Measurements from ENCODE around the gene ALAD.
"Not testable (repeated sequence)": the region's sequence is repeated elsewhere in the genome, so short reads cannot be mapped to it uniquely, and the experiment has no call there.

ALAD gene

DNA sequence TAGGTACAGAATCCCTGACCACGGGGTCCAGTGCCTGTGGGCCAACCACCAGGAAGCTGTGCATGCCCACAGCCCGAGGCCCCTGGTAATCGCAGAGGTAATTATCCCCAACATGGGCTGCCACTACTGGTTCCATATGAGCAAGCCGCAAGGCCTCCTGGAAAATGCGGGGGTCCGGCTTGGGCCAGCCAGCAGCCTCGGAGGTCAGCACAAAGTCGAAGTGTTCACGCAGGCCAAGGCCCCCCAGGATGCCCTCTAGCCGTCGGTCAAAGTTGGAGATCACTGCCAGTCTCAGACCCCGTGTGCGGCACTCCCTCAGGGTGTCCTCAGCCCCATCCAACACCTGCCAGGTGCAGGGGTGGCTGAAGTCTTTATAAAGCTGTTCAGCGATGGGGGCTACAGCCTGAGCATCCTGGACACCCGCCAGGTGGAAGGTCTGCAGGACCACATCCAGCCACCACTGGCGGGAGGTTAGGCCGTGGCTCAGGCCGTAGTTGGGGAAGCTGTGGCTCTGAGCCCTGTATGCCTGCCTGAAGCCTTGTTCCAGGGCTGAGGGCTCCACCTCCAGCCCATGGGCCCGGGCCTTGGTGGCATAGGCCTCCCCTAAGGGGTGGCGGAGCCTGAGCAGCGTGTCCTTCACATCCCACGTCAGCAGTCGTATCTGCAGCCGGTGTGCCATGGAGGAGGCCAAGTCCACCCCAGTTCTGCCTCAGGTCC, 27.2 kb downstream of the ALAD start:
- no peak for DNase-seq

DNA sequence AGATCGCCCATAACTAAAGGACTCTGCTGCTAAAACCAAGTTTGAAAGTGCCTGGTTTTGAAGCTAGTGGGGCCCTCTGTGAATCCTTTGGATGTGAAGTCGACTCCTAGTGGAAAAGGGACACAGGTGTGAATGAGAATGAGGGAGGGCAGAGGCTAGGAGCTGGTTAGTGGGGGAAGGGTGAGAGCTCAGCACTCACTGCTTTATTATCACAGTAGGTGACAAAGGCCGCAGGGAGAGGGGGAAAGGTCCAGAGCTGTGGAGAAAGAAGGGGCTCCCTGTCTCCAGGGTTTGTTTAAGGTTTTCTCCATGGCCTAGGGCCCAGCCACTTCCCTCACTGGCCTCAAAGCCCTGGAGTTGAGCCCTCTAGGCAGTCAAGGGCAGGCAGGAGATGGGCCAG, 27.8 kb downstream of the ALAD start:
- no peak for DNase-seq

DNA sequence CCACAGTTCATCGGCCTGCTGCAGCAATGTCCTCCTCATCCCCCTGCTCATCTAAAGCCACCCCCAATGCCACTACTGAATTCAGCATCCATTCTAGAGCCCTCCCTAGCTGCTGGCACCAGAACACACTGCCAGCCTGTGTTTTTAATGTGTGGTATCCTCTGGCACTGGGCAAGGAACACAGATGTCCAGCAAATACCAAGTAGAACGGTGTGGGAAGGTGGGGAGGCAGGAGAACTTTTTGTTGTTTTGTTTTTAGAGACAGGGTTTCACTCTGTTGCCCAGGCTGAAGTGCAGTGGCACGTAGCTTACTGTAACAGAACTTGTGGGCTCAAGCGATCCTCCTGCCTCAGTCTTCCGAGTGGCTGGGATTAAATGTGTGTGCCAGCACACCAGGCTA, 29.0 kb downstream of the ALAD start:
- no peak for DNase-seq

DNA sequence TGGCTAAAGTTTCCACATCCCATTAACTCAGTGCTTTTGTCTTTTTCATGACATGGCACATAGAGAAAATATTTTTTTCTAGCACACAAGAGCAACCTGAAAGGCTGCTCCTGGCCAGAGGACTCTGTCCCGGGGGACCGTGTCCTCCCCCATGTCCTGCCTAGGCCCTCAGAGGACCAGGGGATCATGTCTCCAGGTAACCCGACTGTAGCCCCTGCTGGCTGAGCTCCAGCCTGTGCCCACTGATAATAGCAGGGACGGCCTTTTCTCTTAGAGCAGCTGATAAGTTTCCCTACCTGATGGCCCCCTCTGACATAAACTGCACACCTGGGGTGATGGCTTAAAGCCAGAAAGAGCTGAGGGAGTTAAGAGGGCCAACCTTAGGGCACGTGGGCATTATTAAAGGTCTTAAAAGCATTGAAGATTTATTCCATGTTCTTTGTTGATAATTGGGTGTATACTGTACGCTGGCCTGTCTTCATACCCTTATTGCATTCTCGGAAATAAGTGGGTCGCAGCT, 30.2 kb downstream of the ALAD start:
- DNase-seq, result no peak

DNA sequence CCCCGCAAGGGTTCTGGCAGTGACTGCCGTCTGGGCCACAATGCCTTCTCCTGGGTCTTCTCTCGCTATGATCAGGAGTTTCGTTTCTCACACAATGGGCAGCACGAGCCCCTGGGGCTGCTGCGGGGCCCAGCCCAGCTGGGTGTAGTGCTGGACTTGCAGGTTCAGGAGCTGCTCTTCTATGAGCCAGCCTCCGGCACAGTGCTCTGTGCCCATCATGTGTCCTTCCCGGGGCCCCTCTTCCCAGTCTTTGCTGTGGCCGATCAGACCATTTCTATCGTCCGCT, 31.3 kb downstream of the ALAD start:
- DNase-seq, result no peak

DNA sequence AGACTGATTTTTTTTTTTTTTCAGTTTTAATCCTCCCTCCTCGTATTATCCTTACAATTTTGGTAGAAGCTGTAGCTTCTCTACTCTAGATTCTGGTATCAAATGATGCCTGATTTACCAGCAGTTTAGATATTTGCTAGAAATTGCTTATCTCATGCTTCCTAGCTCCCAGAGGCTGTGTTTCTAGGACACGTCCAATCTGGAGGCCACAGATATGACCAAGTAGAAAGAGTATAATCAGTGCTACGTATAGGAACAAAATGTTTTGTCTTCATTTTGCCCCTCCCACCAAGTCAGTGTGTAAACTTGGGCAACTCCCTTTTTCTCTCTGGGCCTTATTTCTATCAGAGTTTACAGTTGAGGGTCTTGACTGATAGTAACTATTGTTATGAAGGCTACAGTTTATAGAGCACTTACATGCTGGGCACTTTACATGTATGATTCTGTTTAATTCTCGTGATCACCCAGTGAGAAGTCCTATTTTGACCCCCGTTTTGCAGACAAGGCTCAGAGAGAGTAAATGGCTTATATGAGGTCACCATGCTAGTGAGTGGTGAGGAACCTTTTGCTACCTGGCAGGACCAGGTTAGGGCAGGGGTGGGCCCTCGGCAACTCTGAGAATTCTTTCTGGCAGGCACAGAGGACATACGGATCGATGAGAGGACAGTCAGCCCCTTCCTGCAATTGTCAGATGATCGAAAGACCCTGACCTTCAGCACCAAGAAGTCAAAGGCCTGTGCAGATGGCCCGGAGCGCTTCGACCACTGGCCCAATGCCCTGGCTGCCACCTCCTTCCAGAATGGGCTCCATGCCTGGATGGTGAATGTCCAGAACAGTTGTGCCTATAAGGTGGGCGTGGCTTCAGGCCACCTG, 31.9 kb downstream of the ALAD start:
- no peak for DNase-seq

DNA sequence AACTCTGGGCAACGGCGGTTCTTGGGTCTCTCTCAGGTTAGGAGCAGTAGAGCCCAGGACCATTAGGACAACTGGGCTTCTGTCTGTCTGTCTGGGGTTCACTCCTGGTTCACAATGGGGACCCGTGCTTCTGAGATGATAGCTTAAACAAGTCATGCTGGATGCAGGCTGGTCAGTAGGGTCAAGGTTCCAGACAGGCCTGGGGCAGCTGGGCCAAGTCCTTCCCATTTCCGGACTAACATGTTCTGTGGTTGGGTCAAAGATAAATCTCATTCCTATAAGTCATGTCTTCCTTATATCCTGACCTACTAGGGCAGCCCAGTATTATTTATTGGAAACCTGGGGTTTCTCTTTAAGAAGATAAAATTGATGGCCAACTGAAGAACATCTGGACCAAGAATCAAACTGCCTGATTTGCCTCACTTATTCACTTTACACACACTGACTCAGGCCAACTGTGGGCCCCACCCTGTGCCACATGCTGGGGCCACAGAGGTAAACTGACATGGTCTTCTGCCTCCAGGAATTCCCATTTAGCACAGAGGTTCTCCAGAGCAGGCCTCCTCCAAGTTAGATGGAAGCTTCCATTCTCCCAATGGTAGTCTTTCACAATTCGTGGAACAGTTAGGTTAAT, 32.6 kb downstream of the ALAD start:
- DNase-seq, result no peak

DNA sequence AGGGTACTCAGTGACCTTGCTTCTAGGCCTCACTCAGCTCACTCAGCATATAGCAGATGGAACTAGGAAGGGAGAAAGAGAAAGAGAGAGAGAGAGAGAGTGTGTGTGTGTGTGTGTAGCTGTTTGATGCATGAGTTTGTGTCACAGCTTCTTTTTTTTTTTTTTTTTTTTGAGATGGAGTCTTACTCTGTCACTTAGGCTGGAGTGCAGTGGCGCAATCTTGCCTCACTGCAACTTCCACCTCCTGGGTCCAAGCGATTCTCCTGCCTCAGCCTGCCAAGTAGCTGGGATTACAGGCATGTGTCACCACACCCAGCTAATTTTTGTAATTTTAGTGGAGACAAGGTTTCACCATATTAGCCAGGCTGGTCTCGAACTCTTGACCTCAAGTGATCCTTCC, 35.4 kb downstream of the ALAD start:
- DNase-seq, result not testable (repeated sequence)

DNA sequence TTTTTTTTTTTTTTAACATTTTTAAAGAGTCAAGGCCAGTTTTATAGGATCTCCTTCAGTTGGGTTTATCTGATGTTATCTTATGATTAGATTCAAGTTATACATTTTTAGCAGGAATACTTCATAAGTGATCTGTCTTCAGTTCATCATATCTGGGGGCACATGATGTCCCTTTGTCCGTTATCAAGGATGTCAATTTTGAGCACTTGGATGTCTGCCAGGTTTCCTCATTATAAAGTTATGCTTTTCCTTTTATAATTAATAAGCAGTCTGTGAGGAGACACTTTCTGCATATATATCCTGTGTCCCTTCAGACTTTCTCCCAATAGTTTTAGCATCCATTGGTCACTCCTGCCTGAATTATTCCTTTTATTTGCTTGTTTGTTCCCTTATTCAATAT, 36.1 kb downstream of the ALAD start:
- no peak for DNase-seq

DNA sequence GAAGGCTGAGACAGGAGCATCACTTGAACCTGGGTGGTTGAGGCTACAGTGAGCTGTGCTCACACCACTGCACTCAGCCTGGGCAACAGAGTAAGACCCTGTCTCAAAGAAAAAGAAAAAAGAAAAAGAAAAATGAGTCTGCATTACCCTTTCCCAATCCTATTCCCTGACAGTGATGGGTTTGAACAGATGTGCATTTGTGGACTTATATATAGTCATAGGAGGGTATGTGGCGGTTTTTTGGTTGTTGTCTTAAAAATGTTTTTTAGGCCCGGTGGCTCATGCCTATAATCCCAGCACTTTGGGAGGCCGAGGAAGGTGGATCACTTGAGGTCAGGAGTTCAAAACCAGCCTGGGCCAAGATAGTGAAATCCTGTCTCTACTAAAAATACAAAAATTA, 37.7 kb downstream of the ALAD start:
- DNase-seq, result no peak

DNA sequence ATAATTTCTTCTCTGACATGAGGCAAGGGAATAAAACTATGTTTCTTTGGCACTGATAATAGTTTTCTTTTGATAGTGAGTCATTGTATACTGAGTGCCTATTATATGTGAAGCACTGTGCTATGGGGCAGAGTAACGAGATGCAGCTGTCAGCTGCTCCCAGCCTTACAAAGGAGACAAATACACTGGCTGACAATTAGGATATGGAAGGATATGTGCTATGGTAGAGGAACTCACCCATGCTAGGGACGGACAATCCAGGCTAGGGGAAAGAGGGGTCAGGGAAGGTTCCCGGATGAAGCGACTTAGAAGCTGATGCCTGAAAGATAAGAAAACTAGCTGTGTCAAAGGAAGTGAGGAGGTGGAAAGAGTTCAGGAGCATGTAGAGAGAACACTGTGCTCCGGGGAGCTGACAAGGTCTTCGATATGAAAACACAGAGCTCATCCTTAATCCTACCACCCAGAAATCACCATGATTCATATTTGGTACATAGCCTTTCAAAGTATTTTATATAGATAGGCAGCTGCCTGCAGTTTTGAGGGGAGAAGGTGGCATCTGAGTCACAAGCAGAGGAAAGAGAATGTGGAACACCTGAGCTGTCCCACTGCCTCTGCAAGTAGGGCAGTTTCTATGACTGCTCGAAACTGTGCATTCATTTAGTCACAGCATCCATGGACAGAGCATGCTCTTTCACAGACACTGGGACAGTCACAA, 39.6 kb downstream of the ALAD start:
- DNase-seq, result peak in 5 of 56 donors; percentile 5 to 30 (median 18)

DNA sequence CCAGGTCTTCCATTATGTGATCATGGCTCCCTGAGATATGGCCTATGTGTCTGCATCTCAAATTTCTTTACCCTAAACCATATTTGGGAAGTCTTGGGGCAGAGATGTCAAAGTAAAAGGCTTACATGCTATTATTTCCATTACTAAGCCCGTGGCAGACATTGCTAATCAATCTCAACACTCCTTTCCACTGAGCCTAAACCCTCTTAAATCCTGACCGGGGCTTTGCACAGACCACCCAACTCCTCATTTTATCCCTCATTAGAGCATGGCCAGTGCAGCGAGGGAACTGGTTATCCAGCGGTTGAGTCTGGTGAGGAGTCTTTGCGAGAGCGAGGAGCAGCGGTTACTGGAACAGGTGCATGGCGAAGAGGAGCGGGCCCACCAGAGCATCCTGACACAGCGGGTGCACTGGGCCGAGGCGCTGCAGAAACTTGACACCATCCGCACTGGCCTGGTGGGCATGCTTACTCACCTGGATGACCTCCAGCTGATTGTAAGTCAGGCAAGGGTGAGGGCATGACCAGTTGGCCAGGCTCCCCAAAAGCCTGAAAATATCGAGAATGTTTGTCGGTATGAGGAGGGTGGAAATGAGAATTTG, 40.7 kb downstream of the ALAD start:
- no peak for DNase-seq

DNA sequence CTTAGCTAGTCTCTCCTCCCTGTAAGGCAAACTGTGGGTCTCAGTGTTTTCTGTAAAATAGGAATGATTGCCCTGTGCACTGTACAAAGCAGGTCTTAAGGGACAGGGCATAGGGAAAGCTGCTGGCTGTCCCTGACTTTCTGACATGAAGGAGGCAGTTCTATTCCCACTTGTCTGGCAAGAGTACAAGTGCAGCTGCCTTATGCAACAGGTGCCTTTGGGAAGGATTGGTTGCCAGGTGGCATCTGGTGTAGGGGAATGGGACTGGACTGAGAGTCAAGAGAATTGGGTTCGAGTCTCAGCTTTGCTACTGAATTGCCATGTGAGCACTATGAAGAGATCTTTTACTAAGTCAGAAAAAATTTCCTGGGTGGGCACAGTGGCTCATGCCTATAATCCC, 41.7 kb downstream of the ALAD start:
- DNase-seq, result no peak

DNA sequence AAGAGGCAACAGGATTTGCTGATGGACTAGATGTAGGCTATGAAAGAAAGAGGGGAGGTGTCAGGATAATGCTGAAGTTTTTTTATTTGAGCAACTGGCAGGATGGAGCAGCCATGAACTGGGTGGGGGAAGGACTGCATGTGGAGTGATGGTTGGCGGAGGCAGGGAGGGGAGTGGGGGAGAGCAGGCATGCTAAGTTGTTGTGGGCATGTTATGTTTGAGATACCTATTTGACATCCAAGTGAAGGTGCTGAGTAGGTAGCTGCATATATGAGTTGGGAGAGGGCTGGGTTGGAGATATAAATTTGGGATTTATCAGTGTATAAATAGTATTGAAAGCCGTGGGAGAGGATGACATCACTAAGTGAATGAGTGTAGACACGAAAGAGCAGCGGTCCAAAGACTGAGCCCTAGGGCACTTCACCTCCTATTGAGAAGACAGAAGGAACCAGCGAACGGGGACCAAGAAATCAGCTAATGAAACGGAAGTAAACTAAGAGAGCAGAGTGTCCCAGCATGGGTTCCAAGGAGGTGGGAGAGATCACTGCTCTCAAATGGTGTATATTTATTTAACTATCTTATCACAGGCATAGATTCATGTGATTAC, 44.3 kb downstream of the ALAD start:
- DNase-seq, result no peak

DNA sequence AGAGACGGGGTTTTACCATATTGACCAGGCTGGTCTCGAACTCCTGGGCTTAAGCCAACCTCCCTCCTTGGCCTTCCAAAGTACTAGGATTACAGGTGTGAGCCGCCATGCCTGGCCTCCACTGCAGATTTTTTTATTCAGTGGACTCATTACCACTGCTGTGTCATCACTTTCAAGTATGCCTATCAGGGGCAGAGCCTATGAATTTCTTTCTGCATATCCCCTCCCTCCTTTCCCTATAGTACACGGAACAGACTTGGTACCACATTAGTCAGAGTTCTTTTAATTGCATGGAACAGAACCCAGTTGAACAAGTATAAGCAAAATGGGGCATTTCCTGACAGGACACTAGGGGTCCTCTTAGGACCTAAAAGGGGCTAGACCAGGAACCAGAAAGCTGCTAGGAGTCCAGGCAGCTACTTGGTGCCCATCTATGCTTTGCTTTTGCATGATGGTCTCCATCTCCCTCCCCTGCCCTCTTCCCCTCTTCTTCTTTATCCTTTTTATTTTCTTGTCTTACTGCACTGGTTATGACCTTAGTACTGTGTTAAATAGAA, 46.0 kb downstream of the ALAD start:
- DNase-seq, result no peak

DNA sequence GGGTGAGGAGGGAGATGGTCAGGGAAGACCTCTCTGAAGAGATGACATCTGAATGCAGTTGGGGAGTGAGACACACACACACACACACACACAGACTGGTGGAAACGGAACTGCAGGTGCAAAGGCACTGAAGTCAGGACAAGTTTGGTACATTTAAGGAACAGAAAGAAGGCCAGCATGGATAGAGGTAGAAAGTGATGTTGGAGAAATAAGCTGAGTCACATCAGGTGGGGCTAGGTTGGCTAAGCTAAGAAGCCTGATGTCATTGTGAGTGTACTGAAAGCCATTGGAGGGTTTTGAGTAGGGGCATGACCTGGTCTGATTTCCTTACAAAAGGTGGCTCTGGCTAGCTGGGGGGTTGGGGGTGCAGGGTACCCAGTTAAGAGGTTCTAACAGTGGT, 48.7 kb downstream of the ALAD start:
- no peak for DNase-seq

DNA sequence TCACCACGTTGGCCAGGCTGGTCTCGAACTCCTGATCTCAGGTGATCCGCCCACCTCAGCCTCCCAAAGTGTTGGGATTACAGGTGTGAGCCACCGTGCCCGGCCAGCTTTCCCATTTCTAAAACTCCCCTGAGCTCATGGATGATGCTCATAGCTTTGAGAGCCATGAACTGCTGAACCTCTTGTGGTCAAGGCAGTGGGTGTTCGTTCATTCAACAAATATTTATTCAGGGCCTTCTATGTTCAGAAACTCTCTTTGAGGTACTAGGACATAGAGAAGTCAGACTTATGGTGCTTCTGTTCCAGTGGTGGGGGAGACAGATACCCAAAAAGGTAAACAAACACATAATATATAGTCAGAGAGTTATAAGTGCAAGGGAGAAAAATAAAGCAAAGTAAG, 49.1 kb downstream of the ALAD start:
- DNase-seq, result no peak

DNA sequence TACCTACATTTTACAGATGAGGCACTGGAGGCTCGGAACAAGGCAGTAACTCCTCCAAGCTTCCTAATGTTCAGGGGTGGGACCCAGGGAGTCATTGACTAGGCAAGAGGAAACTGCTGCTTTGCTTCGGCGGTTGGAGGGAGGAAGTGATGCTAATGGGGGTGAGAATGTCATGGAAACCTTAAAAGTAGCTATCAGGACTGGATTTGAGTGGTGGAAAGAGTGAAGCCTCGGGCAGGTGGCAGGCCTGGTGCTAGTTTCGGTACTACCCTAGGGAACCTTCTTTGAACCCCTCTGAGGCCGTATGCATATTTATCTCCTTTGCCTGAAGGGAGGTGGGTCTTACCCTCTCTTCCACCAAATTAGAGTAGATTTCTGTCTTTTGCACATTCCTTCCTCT, 50.1 kb downstream of the ALAD start:
- no peak for DNase-seq

DNA sequence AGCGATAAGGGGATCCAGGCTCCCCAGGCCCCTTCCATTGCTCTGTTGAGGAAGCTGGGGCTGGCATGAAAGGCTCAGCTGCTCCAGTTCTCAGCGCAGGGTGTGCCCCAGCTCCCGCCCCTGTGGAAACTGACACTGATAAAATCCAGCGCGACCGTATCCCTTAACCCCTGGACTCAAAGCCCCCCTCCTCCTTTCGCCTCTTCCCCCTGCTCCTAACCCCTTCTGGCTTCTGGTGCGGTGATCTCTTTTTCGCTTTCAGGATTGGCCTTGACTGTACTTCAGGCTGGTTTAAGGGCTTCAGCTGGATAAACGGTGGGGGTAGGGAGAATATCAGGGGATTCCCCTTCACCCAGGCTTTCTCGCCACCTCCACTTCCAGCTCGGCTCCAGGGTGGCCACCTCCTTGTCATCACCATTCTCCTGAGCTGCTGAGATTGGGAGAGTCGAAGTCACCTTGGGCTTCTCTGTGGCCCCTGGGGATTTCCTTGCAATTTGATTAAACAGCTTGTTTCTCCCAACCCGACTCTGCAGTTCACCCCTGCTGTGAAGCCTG, 50.9 kb downstream of the ALAD start:
- DNase-seq, result no peak

DNA sequence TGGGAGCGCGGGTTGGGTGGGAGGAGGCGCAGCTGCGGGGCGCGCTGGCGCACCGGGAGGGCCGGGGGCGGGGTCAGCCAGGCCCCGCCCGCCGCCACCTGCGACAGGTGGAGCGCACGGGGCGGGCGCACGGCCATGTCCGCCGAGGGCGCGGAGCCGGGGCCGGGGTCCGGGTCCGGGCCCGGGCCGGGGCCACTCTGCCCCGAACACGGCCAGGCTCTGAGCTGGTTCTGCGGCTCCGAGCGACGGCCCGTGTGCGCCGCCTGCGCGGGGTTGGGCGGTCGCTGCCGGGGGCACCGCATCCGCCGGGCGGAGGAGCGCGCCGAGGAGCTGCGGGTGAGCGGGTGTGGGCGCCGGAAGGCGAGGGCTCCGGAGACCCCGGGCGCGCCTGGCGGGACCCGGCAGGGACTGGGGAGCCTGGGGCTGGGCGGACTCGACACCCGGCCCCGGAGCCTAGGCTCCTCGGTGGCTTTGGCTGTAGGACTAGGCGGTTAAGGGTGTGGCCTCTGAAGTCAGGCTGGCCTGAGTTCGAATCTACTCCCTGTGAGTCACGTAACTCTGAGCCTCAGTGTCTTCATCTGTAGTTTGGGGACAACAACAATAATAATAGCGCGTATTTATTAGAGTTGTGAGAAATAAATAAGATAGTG, 51.5 kb downstream of the ALAD start, which contains the start of gene BSPRY:
TSS of gene BSPRY (plus strand) at position 97 of the 650 bp plus-strand sequence. CDS start at position 136, 39 bp downstream.
- no peak for DNase-seq

Measured in amygdala (tissue), 56 donors.